ENCODE measurements around the gene SCN3A.

Gene SCN3A

DNA sequence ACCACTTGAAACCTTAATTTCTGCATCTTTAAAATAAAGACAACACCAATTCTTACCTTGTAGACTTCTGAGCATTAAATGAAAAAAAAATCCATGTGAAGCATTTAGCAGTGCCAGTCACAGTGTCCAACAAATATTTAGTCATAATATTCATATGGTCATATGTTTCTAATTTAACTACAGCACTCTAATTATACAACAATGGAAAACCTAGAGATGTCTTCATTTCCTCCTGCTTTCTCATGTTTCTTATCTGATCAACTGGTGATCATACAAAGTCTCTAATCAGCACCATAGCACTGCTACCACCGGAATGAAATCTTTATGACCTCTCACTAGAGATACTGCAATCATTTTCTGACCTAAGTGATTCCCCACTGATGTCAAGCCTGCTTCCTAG lies 10.2 kb upstream of the SCN3A start:
- TF ChIP-seq, protein P1, sequence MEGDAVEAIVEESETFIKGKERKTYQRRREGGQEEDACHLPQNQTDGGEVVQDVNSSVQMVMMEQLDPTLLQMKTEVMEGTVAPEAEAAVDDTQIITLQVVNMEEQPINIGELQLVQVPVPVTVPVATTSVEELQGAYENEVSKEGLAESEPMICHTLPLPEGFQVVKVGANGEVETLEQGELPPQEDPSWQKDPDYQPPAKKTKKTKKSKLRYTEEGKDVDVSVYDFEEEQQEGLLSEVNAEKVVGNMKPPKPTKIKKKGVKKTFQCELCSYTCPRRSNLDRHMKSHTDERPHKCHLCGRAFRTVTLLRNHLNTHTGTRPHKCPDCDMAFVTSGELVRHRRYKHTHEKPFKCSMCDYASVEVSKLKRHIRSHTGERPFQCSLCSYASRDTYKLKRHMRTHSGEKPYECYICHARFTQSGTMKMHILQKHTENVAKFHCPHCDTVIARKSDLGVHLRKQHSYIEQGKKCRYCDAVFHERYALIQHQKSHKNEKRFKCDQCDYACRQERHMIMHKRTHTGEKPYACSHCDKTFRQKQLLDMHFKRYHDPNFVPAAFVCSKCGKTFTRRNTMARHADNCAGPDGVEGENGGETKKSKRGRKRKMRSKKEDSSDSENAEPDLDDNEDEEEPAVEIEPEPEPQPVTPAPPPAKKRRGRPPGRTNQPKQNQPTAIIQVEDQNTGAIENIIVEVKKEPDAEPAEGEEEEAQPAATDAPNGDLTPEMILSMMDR (IDR thresholded peaks at IDR 0.05; ENCODE audit: low read depth, low read length), result no peak
- no peak overlapping the region for H3K4me3 ChIP-seq (ENCODE audit: low read depth, low read length)

DNA sequence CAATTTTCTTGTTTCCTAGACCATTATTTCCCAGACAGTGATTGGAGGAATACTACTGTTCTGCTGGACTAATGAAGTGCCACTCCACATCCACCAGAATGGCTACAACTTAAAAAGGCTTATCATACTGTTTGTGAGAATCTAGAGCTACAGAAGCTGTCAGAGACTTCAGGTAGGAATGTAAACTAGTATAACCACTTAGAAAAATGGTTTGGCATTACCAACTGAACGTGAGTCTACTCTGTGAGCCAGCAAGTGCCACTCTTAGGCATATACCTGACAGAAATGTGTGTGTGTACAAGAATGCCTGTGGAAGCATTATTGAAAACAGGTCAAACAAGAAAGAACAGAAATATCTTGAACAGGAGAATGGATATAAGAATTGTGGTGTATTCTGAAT lies 4.2 kb upstream of the SCN3A start:
- no peak overlapping the region for H3K4me3 ChIP-seq (ENCODE audit: low read depth, low read length)
- TF ChIP-seq, protein P1 (IDR thresholded peaks at IDR 0.05; ENCODE audit: low read depth, low read length), result no peak

DNA sequence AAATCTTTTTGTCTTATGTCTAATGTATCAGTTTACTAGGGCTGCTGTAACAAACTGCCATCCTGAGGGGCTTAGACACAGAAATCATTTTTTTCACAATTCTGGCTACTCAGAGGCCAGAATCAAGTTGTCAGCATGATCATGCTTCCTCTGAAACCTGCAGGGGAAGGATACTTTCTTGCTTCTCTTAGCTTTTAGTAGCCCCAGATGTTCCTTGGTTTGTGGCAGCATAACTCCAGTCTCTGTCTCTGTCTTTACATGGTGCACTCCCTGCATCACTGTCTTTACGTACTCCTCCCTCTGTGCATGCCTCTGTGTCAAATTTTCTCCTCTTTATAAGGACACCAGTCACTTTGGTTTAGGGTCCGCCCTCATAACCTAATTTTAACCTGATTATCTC lies 2.0 kb upstream of the SCN3A start:
- TF ChIP-seq, protein P1 (IDR thresholded peaks at IDR 0.05; ENCODE audit: low read depth, low read length), result no peak
- no peak overlapping the region for H3K4me3 ChIP-seq (ENCODE audit: low read depth, low read length)

GRCh38 chr2:165202239-165202638 lies 1.6 kb downstream of the SCN3A start:
- H3K4me3 ChIP-seq (ENCODE audit: low read depth, low read length), result no peak overlapping the region
- TF ChIP-seq, protein P1 (IDR thresholded peaks at IDR 0.05; ENCODE audit: low read depth, low read length), result no peak

- TF ChIP-seq, protein P1 (IDR thresholded peaks at IDR 0.05; ENCODE audit: low read depth, low read length), result no peak
- no peak overlapping the region for H3K4me3 ChIP-seq (ENCODE audit: low read depth, low read length)
These were observed 5.7 kb downstream of the SCN3A start for GRCh38 chr2:165198181-165198580.

- H3K4me3 ChIP-seq (ENCODE audit: low read depth, low read length), result no peak overlapping the region
- TF ChIP-seq, protein P1 (IDR thresholded peaks at IDR 0.05; ENCODE audit: low read depth, low read length), result no peak
These were observed 6.5 kb downstream of the SCN3A start for GRCh38 chr2:165197346-165197745.

DNA sequence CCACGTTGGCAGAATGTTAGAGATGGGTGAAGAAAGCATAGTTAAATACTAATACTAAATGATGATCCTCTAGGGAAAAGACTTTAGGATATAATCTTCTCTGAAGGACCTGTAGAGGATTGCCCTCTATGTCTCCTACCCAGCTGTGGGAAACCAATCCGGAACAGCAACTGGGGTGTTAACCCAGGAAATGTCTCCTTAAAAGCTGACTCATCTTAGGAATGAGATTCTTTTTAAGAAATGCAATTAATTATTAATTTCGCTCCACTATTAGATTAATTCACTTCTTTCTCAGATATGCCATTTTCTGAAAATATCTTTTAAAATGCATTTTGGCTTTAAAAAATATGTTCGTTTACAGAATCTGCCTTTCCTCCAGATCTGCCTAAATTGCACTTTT lies 7.4 kb downstream of the SCN3A start:
- H3K4me3 ChIP-seq (ENCODE audit: low read depth, low read length), result no peak overlapping the region
- TF ChIP-seq, protein P1 (IDR thresholded peaks at IDR 0.05; ENCODE audit: low read depth, low read length), result no peak
